Glomerular endothelial cell (primary cell): ENCODE data around the gene MUC4. TPM values are rescaled to one million over a fixed set of nuclear protein-coding genes. Genes with fewer than 3 reads are reported as not detected.
"Not testable (repeated sequence)": the region's sequence is repeated elsewhere in the genome, so short reads cannot be mapped to it uniquely, and the experiment has no call there.

Source experiments
- DNase-seq: peaks from one replicate; pipeline ENCODE4 v3.0.0-alpha.2; 2011; ENCODE audit warnings: low read depth, low spot score; ENCODE audit errors: extremely low read depth
- total RNA-seq: library from RNA; depleted of rRNA; stranded (reverse); fragments of >200 nt; gene quantifications from 2 replicates; pipeline ENCODE4 v1.2.3, GENCODE V29; 2015

The MUC4 gene
- total RNA-seq, 1 donor from 2014 or later = 0.12 TPM

- no peak for DNase-seq
These were observed 22.8 kb downstream of the MUC4 start for GRCh38 chr3:195788711-195789581.

DNA sequence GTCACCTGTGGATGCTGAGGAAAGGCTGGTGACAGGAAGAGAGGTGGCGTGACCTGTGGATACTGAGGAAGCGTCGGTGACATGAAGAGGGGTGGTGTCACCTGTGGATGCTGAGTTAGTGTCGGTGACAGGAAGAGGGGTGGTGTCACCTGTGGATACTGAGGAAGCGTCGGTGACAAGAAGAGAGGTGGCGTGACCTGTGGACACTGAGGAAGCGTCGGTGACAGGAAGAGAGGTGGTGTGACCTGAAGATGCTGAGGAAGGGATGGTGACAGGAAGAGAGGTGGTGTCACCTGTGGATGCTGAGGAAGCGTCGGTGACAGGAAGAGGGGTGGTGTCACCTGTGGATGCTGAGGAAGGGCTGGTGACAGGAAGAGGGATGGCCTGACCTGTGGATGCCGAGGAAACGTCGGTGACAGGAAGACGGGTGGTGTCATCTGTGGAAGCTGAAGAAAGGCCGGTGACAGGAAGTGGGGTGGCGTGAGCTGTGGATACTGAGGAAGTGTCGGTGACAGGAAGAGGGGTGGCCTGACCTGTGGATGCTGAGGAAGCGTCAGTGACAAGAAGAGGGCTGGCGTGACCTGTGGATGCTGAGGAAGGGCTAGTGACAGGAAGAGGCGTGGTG is 25.8 kb downstream of the MUC4 start:
- not testable (repeated sequence) for DNase-seq

DNA sequence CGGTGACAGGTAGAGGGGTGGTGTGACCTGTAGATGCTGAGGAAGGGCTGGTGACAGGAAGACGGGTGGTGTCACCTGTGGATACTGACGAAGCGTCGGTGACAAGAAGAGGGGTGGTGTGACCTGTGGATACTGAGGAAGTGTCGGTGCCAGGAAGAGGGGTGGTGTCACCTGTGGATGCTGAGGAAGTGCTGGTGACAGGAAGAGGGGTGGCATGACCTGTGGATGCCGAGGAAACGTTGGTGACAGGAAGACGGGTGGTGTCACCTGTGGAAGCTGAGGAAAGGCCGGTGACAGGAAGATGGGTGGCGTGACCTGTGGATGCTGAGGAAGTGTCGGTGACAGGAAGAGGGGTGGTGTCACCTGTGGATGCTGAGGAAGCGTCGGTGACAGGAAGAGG is 27.7 kb downstream of the MUC4 start:
- DNase-seq = not testable (repeated sequence)

DNA sequence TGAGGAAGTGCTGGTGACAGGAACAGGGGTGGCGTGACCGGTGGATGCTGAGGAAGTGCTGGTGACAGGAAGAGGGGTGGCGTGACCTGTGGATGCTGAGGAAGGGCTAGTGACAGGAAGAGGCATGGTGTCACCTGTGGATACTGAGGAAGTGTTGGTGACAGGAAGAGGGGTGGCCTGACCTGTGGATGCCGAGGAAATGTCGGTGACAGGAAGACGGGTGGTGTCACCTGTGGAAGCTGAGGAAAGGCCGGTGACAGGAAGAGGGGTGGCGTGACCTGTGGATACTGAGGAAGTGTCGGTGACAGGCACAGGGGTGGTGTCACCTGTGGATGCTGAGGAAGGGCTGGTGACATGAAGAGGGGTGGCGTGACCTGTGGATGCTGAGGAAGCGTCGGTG is 30.5 kb downstream of the MUC4 start:
- not testable (repeated sequence) for DNase-seq

DNA sequence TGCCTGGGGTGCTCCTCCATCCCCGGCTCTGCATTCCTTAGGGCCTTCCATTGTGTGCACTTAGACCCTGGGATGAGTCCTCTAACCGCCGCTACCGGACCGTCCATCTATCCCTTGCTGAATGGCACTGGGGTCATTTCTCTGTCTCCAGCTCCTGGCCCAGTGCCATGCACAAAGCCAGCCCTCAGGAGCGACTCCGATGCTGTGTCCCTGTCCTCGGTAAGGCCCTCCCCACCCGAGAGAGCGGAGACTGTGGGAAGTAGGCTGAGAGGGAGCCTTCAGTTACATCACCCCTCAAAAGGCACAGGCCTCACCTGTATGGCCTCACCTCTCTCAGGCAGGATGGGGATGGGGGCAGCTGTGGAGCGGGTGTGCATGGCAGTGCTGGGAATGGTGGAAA is 33.8 kb downstream of the MUC4 start:
- DNase-seq = no peak

- no peak for DNase-seq
These were observed 36.8 kb downstream of the MUC4 start for GRCh38 chr3:195774917-195775316.

GRCh38 chr3:195773956-195774537 is 37.7 kb downstream of the MUC4 start:
- DNase-seq = no peak

DNA sequence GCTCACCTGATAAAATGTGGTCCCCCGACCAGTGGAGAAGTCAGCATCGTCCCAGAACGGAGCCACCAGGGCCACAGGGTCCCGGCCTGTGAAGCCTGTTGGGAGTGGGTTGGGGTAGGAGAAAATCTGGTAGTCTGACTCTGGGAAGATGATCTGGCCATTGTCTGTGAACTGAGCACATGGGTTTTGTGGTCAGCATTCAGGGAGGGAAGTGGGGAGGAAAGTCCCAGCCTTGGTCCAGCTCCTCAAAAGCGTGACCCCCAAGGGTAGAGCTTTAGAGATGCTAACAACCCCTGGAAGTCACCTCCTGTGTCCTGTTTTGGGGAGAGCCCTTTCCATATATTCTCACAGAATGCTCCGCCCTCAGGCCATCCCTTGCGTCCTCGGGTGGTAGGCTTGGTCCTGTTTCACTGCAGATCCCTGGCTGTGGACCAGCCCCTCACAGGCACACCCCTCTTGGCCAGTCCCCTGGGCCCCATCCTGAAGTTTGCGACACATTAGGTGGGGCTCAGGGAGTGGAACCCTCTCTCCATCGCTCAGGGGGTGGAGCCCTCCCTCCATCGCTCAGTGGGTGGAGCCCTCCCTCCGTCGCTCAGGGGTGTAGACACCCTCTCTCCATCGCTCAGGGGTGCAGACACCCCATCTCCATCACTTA is 40.0 kb downstream of the MUC4 start:
- DNase-seq = no peak

GRCh38 chr3:195770841-195771645 is 40.7 kb downstream of the MUC4 start:
- DNase-seq = not testable (repeated sequence)

GRCh38 chr3:195770081-195770840 is 41.5 kb downstream of the MUC4 start:
- no peak for DNase-seq

DNA sequence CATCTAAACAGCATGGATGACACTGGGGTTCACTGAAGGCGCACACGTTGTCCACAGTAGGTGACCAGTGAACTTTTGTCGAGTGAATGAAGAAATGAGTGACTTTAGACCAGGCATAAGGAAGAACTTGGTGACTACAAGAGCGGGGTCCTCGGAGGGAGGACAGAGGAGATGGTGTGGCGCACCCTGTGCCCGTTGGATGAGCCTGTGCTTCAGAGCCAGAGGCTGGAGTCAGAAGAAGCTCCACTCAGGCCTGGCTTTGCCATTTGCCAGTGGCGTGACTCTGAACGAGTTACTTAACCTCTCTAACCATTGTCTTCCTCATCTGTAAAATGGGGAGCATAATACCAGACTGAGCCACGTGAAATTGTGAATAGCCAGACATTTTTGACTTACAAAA is 42.2 kb downstream of the MUC4 start:
- DNase-seq = no peak

DNA sequence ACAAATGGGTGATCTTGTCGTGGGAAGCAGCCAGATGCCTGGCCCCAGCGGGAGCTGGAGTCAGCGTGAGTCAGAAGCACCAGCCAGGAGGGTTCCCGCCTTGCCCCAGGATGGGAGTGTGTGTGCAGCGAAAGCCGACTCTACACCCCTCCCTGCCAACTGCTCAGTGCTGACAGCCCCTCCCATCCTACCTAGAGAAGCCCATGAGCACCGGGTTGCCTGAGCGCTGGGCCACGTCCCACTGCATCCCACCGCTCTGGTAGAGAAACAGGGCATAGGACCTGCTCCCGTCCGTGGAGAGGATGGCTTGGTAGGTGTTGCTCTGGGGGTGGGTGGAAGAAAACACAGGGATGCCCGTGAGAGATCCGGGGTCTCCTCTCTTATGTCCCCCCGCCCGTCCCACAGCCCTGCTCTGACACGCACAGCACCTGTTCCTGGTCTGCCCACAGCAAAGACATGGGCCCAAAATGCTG is 42.9 kb downstream of the MUC4 start:
- no peak for DNase-seq

DNA sequence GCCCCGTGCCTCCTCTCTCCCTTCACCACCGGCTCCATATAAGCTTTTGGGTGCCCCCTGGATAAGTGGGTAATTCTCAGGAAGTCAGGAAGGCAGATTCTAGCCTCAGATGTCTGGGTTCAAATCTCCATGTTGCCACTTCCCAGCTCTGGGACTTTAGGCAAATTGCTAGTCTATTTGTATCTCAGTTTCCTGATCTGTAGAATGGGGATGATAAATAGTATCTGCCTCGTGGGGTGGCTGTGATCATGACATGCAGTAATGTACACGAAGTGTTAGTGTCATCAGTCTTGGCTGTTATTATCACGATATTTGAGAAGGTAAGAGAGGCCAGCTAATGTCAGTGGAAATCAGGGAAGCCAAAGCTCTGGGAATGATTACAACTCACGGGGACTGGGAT is 43.3 kb downstream of the MUC4 start:
- DNase-seq = no peak

GRCh38 chr3:195767792-195768191 is 43.9 kb downstream of the MUC4 start:
- no peak for DNase-seq

GRCh38 chr3:195766671-195767070 is 45.1 kb downstream of the MUC4 start:
- DNase-seq = no peak

GRCh38 chr3:195764961-195765706 is 46.6 kb downstream of the MUC4 start:
- no peak for DNase-seq

DNA sequence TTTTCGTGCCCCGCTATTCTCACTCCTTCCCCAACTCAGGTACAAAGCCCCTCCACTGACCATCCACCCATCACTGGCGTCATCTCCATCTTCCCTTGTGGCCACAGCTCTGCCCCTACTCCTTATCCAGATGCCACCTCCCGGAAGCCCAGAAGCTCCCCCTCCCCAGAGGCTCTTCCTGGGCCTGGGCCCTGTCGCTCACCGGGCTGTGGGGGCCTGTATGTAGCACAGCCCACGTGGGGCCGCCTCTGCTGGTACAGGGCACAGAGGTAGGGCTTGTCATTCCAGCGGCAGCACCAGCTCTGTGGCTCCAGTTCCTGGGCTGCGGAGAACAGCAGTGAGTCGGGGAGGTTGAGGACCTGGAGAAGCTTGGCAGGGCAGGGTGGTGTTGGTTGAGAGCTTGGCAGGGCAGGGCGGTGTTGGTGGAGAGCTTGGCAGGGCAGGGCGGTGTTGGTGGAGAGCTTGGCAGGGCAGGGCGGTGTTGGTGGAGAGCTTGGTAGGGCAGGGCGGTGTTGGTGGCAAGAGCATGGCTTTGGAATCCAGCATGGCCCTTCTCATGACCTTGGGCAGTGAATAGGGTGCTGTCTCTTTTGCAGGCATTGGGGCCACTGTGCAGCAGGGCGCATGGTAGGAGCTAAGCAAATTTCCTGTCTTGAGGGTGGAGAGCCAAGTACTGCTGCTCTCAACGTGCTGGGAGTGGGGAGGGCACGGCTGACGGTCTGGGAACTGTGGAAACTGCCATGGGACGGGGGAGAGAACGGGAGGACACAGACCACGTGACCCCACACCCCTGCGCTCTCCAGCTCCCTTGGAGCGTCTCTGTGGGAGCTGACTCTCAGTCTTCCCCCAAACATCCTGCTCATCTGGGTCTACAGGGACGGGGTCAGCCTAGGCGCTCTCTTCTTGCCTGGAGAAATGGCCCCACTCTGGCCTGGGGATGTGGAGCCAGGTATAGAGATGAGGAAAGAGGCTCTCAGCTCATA is 47.6 kb downstream of the MUC4 start:
- no peak for DNase-seq
